Measurements from ENCODE around the gene SARDH. TPM values are rescaled to one million over a fixed set of nuclear protein-coding genes. Genes with fewer than 3 reads are reported as not detected.

The SARDH gene
- total and polyA plus RNA-seq, 2 donors from 2014 or later = 4.6 to 12.0 TPM

DNA sequence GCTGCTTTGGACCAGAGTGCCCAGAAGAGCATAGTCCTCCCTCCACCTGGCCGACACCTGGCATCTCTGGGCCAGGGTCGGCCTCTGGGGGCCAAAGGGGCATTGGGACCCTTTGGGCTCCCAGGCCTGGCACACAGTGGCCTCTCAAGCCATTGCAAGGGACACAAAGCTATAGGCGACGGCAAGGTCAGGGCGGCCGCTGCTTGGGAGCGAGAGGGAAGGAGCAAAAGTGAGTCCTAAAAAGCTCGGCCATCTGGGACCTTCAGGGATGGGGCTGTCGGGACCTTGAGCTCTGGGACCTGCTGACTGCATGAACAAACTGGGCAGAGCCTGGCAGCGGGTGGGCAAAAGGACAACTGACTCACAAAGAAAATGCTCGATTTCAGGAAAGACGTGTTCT is 88.1 kb downstream of the SARDH start:
- intact Hi-C loops (cut with DNase I) = no loop called here
- no peak for TF ChIP-seq CTCF (IDR thresholded peaks at IDR 0.05; ENCODE audit: borderline replicate concordance, extremely low read depth, insufficient read depth)
- H3K9me3 ChIP-seq (ENCODE audit: control insufficient read depth in 2 of 3, insufficient read depth in 1 of 3, low read length in 3 of 3) = no peaks in the 10 kb centered on the region
- DNase-seq (no peak), FAIRE-seq (no peak)
- no peaks in the 10 kb centered on the region for H3K4me1 ChIP-seq (ENCODE audit: control insufficient read depth in 2 of 3, insufficient read depth in 2 of 3, low read depth in 1 of 3, low read length in 3 of 3)
- no peaks in the 10 kb centered on the region for H3K36me3 ChIP-seq (ENCODE audit: control insufficient read depth in 2 of 3, insufficient read depth in 3 of 3, low read length in 3 of 3)
- H3K4me3 ChIP-seq (ENCODE audit: low read length in 3 of 3) = no peak overlapping the region
- H3K27me3 ChIP-seq (ENCODE audit: control insufficient read depth, insufficient read depth, low read length) = no peaks in the 10 kb centered on the region
- H3K9ac ChIP-seq (ENCODE audit: low read length in 3 of 3) = no peak overlapping the region
- no peak overlapping the region for H3K27ac ChIP-seq (ENCODE audit: low read depth in 2 of 2, low read length in 2 of 2)

GRCh38 chr9:133649194-133649593 is 89.0 kb downstream of the SARDH start:
- intact Hi-C loops (cut with DNase I) = no loop called here
- Histone ChIP-seq H3K4me1 (ENCODE audit: control insufficient read depth in 2 of 3, insufficient read depth in 2 of 3, low read depth in 1 of 3, low read length in 3 of 3) (no peaks in the 10 kb centered on the region), H3K4me3 (ENCODE audit: low read length in 3 of 3) (no peak overlapping the region), H3K27ac (ENCODE audit: low read depth in 2 of 2, low read length in 2 of 2) (no peak overlapping the region), H3K36me3 (ENCODE audit: control insufficient read depth in 2 of 3, insufficient read depth in 3 of 3, low read length in 3 of 3) (no peaks in the 10 kb centered on the region), H3K9me3 (ENCODE audit: control insufficient read depth in 2 of 3, insufficient read depth in 1 of 3, low read length in 3 of 3) (no peaks in the 10 kb centered on the region), H3K27me3 (ENCODE audit: control insufficient read depth, insufficient read depth, low read length) (no peaks in the 10 kb centered on the region), H3K9ac (ENCODE audit: low read length in 3 of 3) (no peak overlapping the region)
- DNase-seq (no peak), FAIRE-seq (no peak)
- no peak for TF ChIP-seq CTCF (IDR thresholded peaks at IDR 0.05; ENCODE audit: borderline replicate concordance, extremely low read depth, insufficient read depth)

DNA sequence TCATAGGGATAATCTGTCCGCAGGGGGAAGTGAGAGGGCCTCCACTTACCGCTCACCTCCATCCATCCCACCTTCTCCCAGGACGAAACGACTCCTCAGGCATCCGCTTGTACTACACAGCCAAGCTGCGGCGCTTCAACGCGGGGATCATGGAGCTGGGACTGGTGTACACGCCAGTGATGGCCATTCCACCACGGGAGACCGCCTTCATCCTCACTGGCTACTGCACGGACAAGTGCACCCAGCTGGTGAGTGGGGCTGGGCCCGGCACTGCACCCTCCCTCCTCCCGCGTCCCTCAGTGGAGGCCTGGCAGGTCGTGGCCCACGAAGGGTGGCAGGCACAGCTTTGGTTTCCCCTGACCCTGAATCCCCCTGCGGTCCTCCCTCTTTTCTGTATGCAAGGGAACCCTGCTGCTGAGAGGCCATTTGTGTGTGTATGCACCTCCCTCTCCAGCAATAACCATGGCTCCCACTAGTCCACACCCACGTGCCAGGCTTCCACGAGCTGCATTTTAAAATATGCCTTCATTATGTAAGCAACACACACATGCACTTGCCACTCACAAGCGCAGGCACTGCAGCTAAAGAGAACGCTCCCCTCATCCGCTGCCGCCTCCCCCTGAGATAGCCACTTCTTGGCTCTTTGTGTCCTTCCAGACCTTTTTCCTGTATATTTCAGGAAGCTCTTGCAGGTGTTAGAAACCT is 90.2 kb downstream of the SARDH start:
- no peak overlapping the region for H3K27ac ChIP-seq (ENCODE audit: low read depth in 2 of 2, low read length in 2 of 2)
- no peak overlapping the region for H3K4me3 ChIP-seq (ENCODE audit: low read length in 3 of 3)
- no peaks in the 10 kb centered on the region for H3K9me3 ChIP-seq (ENCODE audit: control insufficient read depth in 2 of 3, insufficient read depth in 1 of 3, low read length in 3 of 3)
- H3K9ac ChIP-seq (ENCODE audit: low read length in 3 of 3) = no peak overlapping the region
- H3K27me3 ChIP-seq (ENCODE audit: control insufficient read depth, insufficient read depth, low read length) = no peaks in the 10 kb centered on the region
- intact Hi-C loops (cut with DNase I) = no loop called here
- FAIRE-seq = no peak
- H3K36me3 ChIP-seq (ENCODE audit: control insufficient read depth in 2 of 3, insufficient read depth in 3 of 3, low read length in 3 of 3) = no peaks in the 10 kb centered on the region
- no peaks in the 10 kb centered on the region for H3K4me1 ChIP-seq (ENCODE audit: control insufficient read depth in 2 of 3, insufficient read depth in 2 of 3, low read depth in 1 of 3, low read length in 3 of 3)
- peak in 1 of 5 donors; percentile 67 for DNase-seq
- no peak for TF ChIP-seq CTCF (IDR thresholded peaks at IDR 0.05; ENCODE audit: borderline replicate concordance, extremely low read depth, insufficient read depth)

DNA sequence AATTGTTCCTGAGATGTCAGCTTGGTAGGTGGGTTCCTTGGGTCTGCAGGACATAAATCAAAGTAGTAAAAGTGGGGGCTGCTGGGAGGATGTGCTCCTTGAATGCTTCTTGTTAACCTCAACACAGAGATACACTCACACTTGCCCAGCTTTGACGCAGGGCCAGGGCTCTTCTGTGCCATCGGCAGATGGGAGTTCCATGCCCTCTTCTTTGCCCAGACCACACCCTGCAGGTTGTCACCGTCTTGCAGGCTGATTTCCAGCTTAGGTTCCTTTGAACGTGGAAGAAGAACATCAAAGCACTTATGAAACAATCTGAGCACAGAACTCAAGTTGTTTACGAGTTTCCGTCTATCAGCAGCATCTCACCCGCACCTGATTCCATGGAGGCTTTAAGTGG is 91.0 kb downstream of the SARDH start:
- Histone ChIP-seq H3K36me3 (ENCODE audit: control insufficient read depth in 2 of 3, insufficient read depth in 3 of 3, low read length in 3 of 3) (no peaks in the 10 kb centered on the region), H3K4me3 (ENCODE audit: low read length in 3 of 3) (no peak overlapping the region), H3K27me3 (ENCODE audit: control insufficient read depth, insufficient read depth, low read length) (no peaks in the 10 kb centered on the region), H3K9ac (ENCODE audit: low read length in 3 of 3) (no peak overlapping the region), H3K27ac (ENCODE audit: low read depth in 2 of 2, low read length in 2 of 2) (no peak overlapping the region), H3K4me1 (ENCODE audit: control insufficient read depth in 2 of 3, insufficient read depth in 2 of 3, low read depth in 1 of 3, low read length in 3 of 3) (no peaks in the 10 kb centered on the region), H3K9me3 (ENCODE audit: control insufficient read depth in 2 of 3, insufficient read depth in 1 of 3, low read length in 3 of 3) (no peaks in the 10 kb centered on the region)
- intact Hi-C loops (cut with DNase I) = no loop called here
- FAIRE-seq (no peak), DNase-seq (peak in 1 of 5 donors; percentile 10)
- TF ChIP-seq CTCF (IDR thresholded peaks at IDR 0.05; ENCODE audit: borderline replicate concordance, extremely low read depth, insufficient read depth) = no peak

Measured in kidney (tissue), 14 donors.